A549 (cell line): ENCODE measurements around the gene KRT34. TPM values are rescaled to one million over a fixed set of nuclear protein-coding genes. Genes with fewer than 3 reads are reported as not detected.

Experiments used
- ATAC-seq, 2 experiments: fragments of 200-7000 bp in 1 of 2; fragments of >200 bp in 1 of 2; cut with Nextera tagmentation in 1 of 2; cut with Tn5 transposase in 1 of 2; 3 replicates each; pipeline versions ENCODE4 v1.8.0 to v1.9.1; 2018 to 2020; ENCODE audit warnings: mild to moderate bottlenecking in 1 of 2, moderate library complexity in 1 of 2
- CTCF ChIA-PET: fragments of 300-600 bp; sonication (Branson Sonifier 250); formaldehyde crosslinking; extraction: SDS; loops from one replicate; lab custom pipeline; 2021; ENCODE audit warnings: antibody characterized with exemption, inconsistent platforms; lab: Yijun Ruan, JAX
- POLR2A ChIA-PET: fragments of 350-600 bp; formaldehyde crosslinking; extraction: SDS; loops from one replicate; lab custom pipeline; 2021; ENCODE audit warnings: antibody characterized with exemption, inconsistent platforms; lab: Yijun Ruan, JAX
- DNase-seq, 2 experiments: peaks; one replicate each; pipeline versions ENCODE4 v3.0.0 to v3.0.0-alpha.2; 2011 to 2016; ENCODE audit warnings: low read depth in 1 of 2, low spot score in 1 of 2
- FAIRE-seq: peaks from 2 replicates; lab custom pipeline; 2011; peaks lifted over from hg19 to GRCh38; lab: Jason Lieb, UNC
- H3K27ac ChIP-seq, 2 experiments: fragments of >200 bp; sonication (Bioruptor Twin); formaldehyde crosslinking; 3 replicates each; pipeline ENCODE4 v1.5.1; 2016 to 2017
- H3K4me1 ChIP-seq: fragments of >200 bp; sonication (Bioruptor Twin); formaldehyde crosslinking; 3 replicates; pipeline ENCODE4 v1.6.1; 2016
- H3K4me2 ChIP-seq: fragments of >200 bp; sonication (Bioruptor Twin); formaldehyde crosslinking; 3 replicates; pipeline ENCODE4 v1.6.1; 2016
- H3K4me3 ChIP-seq: fragments of >200 bp; sonication (Bioruptor Twin); formaldehyde crosslinking; 3 replicates; pipeline ENCODE4 v1.5.1; 2016
- H3K9me3 ChIP-seq: fragments of >200 bp; sonication (Bioruptor Twin); formaldehyde crosslinking; 3 replicates; pipeline ENCODE4 v1.6.1; 2016
- CBX2 ChIP-seq: fragments of 200-600 bp; sonication (generic); IDR thresholded peaks from 2 replicates; pipeline ENCODE4 v1.6.1; 2016; ENCODE audit warnings: low read depth, mild to moderate bottlenecking, borderline replicate concordance
- CEBPB ChIP-seq, 2 experiments: fragments of >200 bp in 1 of 2; sonication (Bioruptor Twin) in 1 of 2; formaldehyde crosslinking in 1 of 2; IDR thresholded peaks; 2 replicates each; pipeline ENCODE4 v1.6.1; 2012 to 2016
- CHD2 ChIP-seq: fragments of 150-350 bp; IDR thresholded peaks from 2 replicates; pipeline ENCODE4 v1.6.1; 2014; ENCODE audit warnings: low read length; ENCODE audit not compliant: partially characterized antibody
- ELK1 ChIP-seq: fragments of 150-350 bp; IDR thresholded peaks from 2 replicates; pipeline ENCODE4 v1.6.1; 2014; ENCODE audit warnings: low read depth, mild to moderate bottlenecking, low read length
- FOSB ChIP-seq: fragments of 250-450 bp; sonication (Bioruptor Pico); IDR thresholded peaks from 2 replicates; pipeline ENCODE4 v1.5.0; 2020; ENCODE audit warnings: mild to moderate bottlenecking, moderate library complexity
- FOSL2 ChIP-seq, 2 experiments: fragments of 450-650 bp in 1 of 2; fragments of >200 bp in 1 of 2; sonication (Bioruptor Twin) in 1 of 2; formaldehyde crosslinking; IDR thresholded peaks; 2 replicates each; pipeline versions ENCODE4 v1.5.0 to v1.6.1; 2016 to 2020; ENCODE audit warnings: mild to moderate bottlenecking in 1 of 2, moderate library complexity in 1 of 2
- GATA3 ChIP-seq: IDR thresholded peaks from 2 replicates; pipeline ENCODE4 v1.6.1; 2012; ENCODE audit warnings: borderline replicate concordance
- HDAC2 ChIP-seq: fragments of 200-600 bp; sonication (generic); IDR thresholded peaks from 2 replicates; pipeline ENCODE4 v1.6.1; 2016
- JUNB ChIP-seq: fragments of >200 bp; sonication (Bioruptor Twin); formaldehyde crosslinking; IDR thresholded peaks from 2 replicates; pipeline ENCODE4 v1.6.1; 2016
- MAFK ChIP-seq: fragments of 450-650 bp; IDR thresholded peaks from 2 replicates; pipeline ENCODE4 v1.6.1; 2014; ENCODE audit not compliant: partially characterized antibody
- MAZ ChIP-seq: fragments of 150-350 bp; IDR thresholded peaks from 2 replicates; pipeline ENCODE4 v1.6.1; 2014; ENCODE audit warnings: antibody characterized with exemption, low read depth, low read length, borderline replicate concordance
- POLR2A ChIP-seq: IDR thresholded peaks from 2 replicates; pipeline ENCODE4 v1.6.1; 2012; ENCODE audit warnings: mild to moderate bottlenecking, low read length
- POLR2AphosphoS2 ChIP-seq: conservative IDR thresholded peaks from 2 replicates; pipeline ENCODE4 v1.6.1; 2012; ENCODE audit warnings: low read length, improper control_type of control experiment, inconsistent platforms
- RAD21 ChIP-seq, 2 experiments: fragments of >200 bp in 1 of 2; sonication (Bioruptor Twin) in 1 of 2; formaldehyde crosslinking in 1 of 2; IDR thresholded peaks in 1 of 2; conservative IDR thresholded peaks in 1 of 2; 2 replicates in 1 of 2; 3 replicates in 1 of 2; pipeline ENCODE4 v1.6.1; 2012 to 2018; ENCODE audit warnings: inconsistent platforms in 1 of 2
- RCOR1 ChIP-seq: fragments of 150-350 bp; IDR thresholded peaks from 2 replicates; pipeline ENCODE4 v1.6.1; 2014; ENCODE audit warnings: antibody characterized with exemption, low read length, low read depth
- REST ChIP-seq: fragments of 200-600 bp; sonication (generic); IDR thresholded peaks from 2 replicates; pipeline ENCODE4 v1.6.1; 2016; ENCODE audit warnings: antibody characterized with exemption, mild to moderate bottlenecking, moderate library complexity
- RNF2 ChIP-seq: fragments of 200-600 bp; sonication (generic); IDR thresholded peaks from 2 replicates; pipeline ENCODE4 v1.6.1; 2016; ENCODE audit warnings: low read depth, mild to moderate bottlenecking, antibody characterized with exemption, moderate library complexity, borderline replicate concordance
- SREBF2 ChIP-seq: fragments of 450-650 bp; IDR thresholded peaks from 2 replicates; pipeline ENCODE4 v1.6.1; 2014; ENCODE audit warnings: mild to moderate bottlenecking, moderate library complexity
- USF2 ChIP-seq: fragments of 450-650 bp; IDR thresholded peaks from 2 replicates; pipeline ENCODE4 v1.6.1; 2014; ENCODE audit warnings: antibody characterized with exemption
- ZNF302 ChIP-seq: fragments of 250-450 bp; sonication (Bioruptor Pico); IDR thresholded peaks from 2 replicates; pipeline ENCODE4 v1.9.0; 2021; ENCODE audit warnings: inconsistent platforms, mild to moderate bottlenecking, moderate library complexity
- ZSCAN20 ChIP-seq: fragments of 250-450 bp; sonication (Bioruptor Pico); IDR thresholded peaks from 2 replicates; pipeline ENCODE4 v1.8.0; 2022; ENCODE audit warnings: mild to moderate bottlenecking, moderate library complexity
- WGBS: methylation state at CpG from one replicate; pipeline ENCODE4 v1.1.6; 2017; ENCODE audit errors: missing lambda C conversion rate; 5-methylcytosine and 5-hydroxymethylcytosine counted together
- polyA plus RNA-seq, 4 experiments: library from polyadenylated mRNA; depleted of rRNA in 3 of 4; stranded (reverse); fragments of >200 nt; fragmentation: RNase III in 1 of 4; extraction: RNeasy Plus Mini Kit Qiagen cat#74134 plus additional on column Dnase treatment in 1 of 4; gene quantifications; 2 replicates in 3 of 4; 3 replicates in 1 of 4; pipeline ENCODE4 v1.2.3, GENCODE V29; 2011 to 2017

KRT34 gene
- polyA plus RNA-seq, 2 of the 4 experiments (the other 2 are of a cell fraction) = 0.09 to 0.23 TPM

- ChIA-PET CTCF (interaction anchor here (0.6 kb wide), 1 partner anchor 32 kb away, joined by 3 read pairs; no protein-coding TSS in a partner anchor), POLR2A (no interaction called here)
Measured at GRCh38 chr17:41383690-41384089, 1.6 kb upstream of the KRT34 start.

GRCh38 chr17:41382394-41382793 lies 288 bp upstream of the KRT34 start:
- Histone ChIP-seq H3K9me3 (peaks cover 15% of the 10 kb centered on the region), H3K4me3 (no peak overlapping the region), H3K27ac (no peak overlapping the region), H3K4me1 (peaks cover 10% of the 10 kb centered on the region), H3K4me2 (no peak overlapping the region)
- 100% methylated on average over 1 of the region's 1 CpG for WGBS
- FAIRE-seq = no peak
- CTCF ChIA-PET = interaction anchor here (0.7 to 1.0 kb wide), 2 partner anchors 8 to 166 kb away, joined by 3 read pairs; no protein-coding TSS in a partner anchor
- no peak for DNase-seq
- no peak for ATAC-seq
- POLR2A ChIA-PET = no interaction called here
- TF ChIP-seq ZNF302 (no peak), CHD2 (no peak), RNF2 (no peak), POLR2A (no peak), ZSCAN20 (CRISPR knock-in tag) (no peak), MAFK (no peak), MAZ (no peak), SREBF2 (no peak), CBX2 (no peak), RAD21 (conservative IDR thresholded peaks at IDR 0.05 in 1 of 2, IDR thresholded peaks at IDR 0.05 in 1 of 2) (no peak), REST (no peak), POLR2AphosphoS2 (no peak), USF2 (no peak), ELK1 (no peak), RCOR1 (no peak), FOSL2 (IDR thresholded peaks at IDR 0.05) (no peak), FOSL2 (CRISPR knock-in tag; IDR thresholded peaks at IDR 0.05) (no peak), FOSB (no peak)

More at GRCh38 chr17:41383690-41384089, 1.6 kb upstream of the KRT34 start:
- Histone ChIP-seq H3K27ac (no peak overlapping the region), H3K9me3 (peaks cover 19% of the 10 kb centered on the region), H3K4me1 (peaks cover 10% of the 10 kb centered on the region)
- no peak for ATAC-seq
- 93% methylated on average over 1 of the region's 1 CpG for WGBS
- TF ChIP-seq JUNB (no peak), HDAC2 (no peak), GATA3 (no peak), ELK1 (no peak), CEBPB (IDR thresholded peaks at IDR 0.05) (peak; percentile 42 to 71; a peak in 3 of 4 replicates)
- TF ChIP-seq, all 56 proteins: peak for 1
- Histone ChIP-seq H3K4me2 (no peak overlapping the region), H3K4me3 (no peak overlapping the region)
- DNase-seq (no peak), FAIRE-seq (no peak)
